Endothelial cell of umbilical vein (primary cell): ENCODE measurements around the gene CSMD2. TPM values are rescaled to one million over a fixed set of nuclear protein-coding genes. Genes with fewer than 3 reads are reported as not detected.

Source experiments
- BruUV-seq: library from RNA; stranded (reverse); fragments of 400-500 nt; replicated peaks from 2 replicates; lab custom pipeline; 2021; lab: Mats Ljungman, UMichigan
- CTCF ChIA-PET: fragments of 300-600, 350-600 bp; sonication (Branson Sonifier 250); formaldehyde crosslinking; loops from one replicate; lab custom pipeline; 2021; ENCODE audit warnings: antibody characterized with exemption, inconsistent platforms; lab: Charles Lee
- POLR2A ChIA-PET: fragments of 300-600, 350-600 bp; sonication (Branson Sonifier 250); formaldehyde crosslinking; loops from one replicate; lab custom pipeline; 2021; ENCODE audit warnings: antibody characterized with exemption, inconsistent platforms; lab: Charles Lee
- DNase-seq: peaks from one replicate; pipeline ENCODE4 v3.0.0-alpha.2; 2011; ENCODE audit warnings: low read depth, low spot score
- FAIRE-seq: peaks from 2 replicates; lab custom pipeline; 2011; peaks lifted over from hg19 to GRCh38; lab: Jason Lieb, UNC
- H2AFZ ChIP-seq: 2 replicates; pipeline ENCODE4 v1.6.0; 2012; ENCODE audit warnings: low read depth, low read length, control low read depth, inconsistent platforms
- H3K27ac ChIP-seq: 2 replicates; pipeline ENCODE4 v1.5.1; 2011; ENCODE audit warnings: low read depth, mild to moderate bottlenecking, control low read depth, low read length, moderate library complexity; ENCODE audit not compliant: insufficient read depth
- H3K27me3 ChIP-seq, 2 experiments: 2 replicates each; pipeline versions ENCODE4 v1.6.0 to v1.6.1; 2011; ENCODE audit warnings: low read length in 2 of 2, mixed read lengths in 1 of 2; ENCODE audit not compliant: control insufficient read depth in 2 of 2, insufficient read depth in 2 of 2
- H3K36me3 ChIP-seq, 2 experiments: 2 replicates in 1 of 2; 3 replicates in 1 of 2; pipeline ENCODE4 v1.5.1; 2011; ENCODE audit warnings: low read length in 2 of 2, mild to moderate bottlenecking in 1 of 2, moderate library complexity in 1 of 2; ENCODE audit not compliant: control insufficient read depth in 2 of 2, insufficient read depth in 2 of 2; ENCODE audit errors: extremely low read depth in 1 of 2
- H3K4me1 ChIP-seq: 3 replicates; pipeline ENCODE4 v1.5.1; 2011; ENCODE audit warnings: mild to moderate bottlenecking, low read length; ENCODE audit not compliant: control insufficient read depth, insufficient read depth; ENCODE audit errors: extremely low read depth
- H3K4me2 ChIP-seq: 2 replicates; pipeline ENCODE4 v1.6.1; 2011; ENCODE audit warnings: low read length, control low read depth, mixed read lengths; ENCODE audit not compliant: insufficient read depth
- H3K4me3 ChIP-seq, 3 experiments: fragments of 200-600 bp in 1 of 3; sonication (generic), shearing (Covaris generic) in 1 of 3; replicated peaks in 1 of 3; 2 replicates each; pipeline ENCODE4 v1.5.1; 2011 to 2016; ENCODE audit warnings: control low read depth in 3 of 3, low read length in 3 of 3, mild to moderate bottlenecking in 2 of 3, inconsistent platforms in 1 of 3, low read depth in 1 of 3, moderate library complexity in 1 of 3; ENCODE audit not compliant: insufficient read depth in 1 of 3
- H3K79me2 ChIP-seq: 2 replicates; pipeline ENCODE4 v1.6.0; 2012; ENCODE audit warnings: low read length, inconsistent platforms; ENCODE audit not compliant: control insufficient read depth, insufficient read depth
- H3K9ac ChIP-seq: replicated peaks from 2 replicates; pipeline ENCODE3; 2011; ENCODE audit warnings: low read length, control low read depth; ENCODE audit not compliant: insufficient read depth; ENCODE audit errors: extremely low read depth
- H3K9me1 ChIP-seq: replicated peaks from 3 replicates; pipeline ENCODE4 v1.6.0; 2011; ENCODE audit warnings: mild to moderate bottlenecking, low read length; ENCODE audit not compliant: control insufficient read depth, insufficient read depth; ENCODE audit errors: extremely low read depth
- H3K9me3 ChIP-seq: replicated peaks from 2 replicates; pipeline ENCODE4 v1.5.1; 2012; ENCODE audit warnings: low read length, inconsistent platforms; ENCODE audit not compliant: control insufficient read depth, insufficient read depth
- H4K20me1 ChIP-seq: replicated peaks from 2 replicates; pipeline ENCODE3; 2011; ENCODE audit warnings: mild to moderate bottlenecking, low read length; ENCODE audit not compliant: control insufficient read depth, insufficient read depth; ENCODE audit errors: extremely low read depth
- CTCF ChIP-seq, 2 donors: IDR thresholded peaks; 1 replicate in 1 of 2; 2 replicates in 1 of 2; pipeline ENCODE4 v1.5.1; 2011; ENCODE audit warnings: low read length in 2 of 2, mild to moderate bottlenecking in 2 of 2, moderate library complexity in 2 of 2, control low read depth in 1 of 2, inconsistent platforms in 1 of 2, low read depth in 1 of 2; ENCODE audit not compliant: insufficient read depth in 1 of 2; ENCODE audit errors: extremely low read depth in 1 of 2
- EZH2 ChIP-seq: IDR thresholded peaks from 2 replicates; pipeline ENCODE4 v1.6.1; 2012; ENCODE audit warnings: borderline replicate concordance, low read depth, mild to moderate bottlenecking, moderate library complexity, low read length, inconsistent platforms; ENCODE audit not compliant: severe bottlenecking
- FOS ChIP-seq: IDR thresholded peaks from 2 replicates; pipeline ENCODE4 v1.6.1; 2011; ENCODE audit warnings: mild to moderate bottlenecking, low read length, moderate library complexity, borderline replicate concordance; ENCODE audit not compliant: insufficient read depth
- GATA2 ChIP-seq: IDR thresholded peaks from 2 replicates; pipeline ENCODE4 v1.7.0; 2011; ENCODE audit warnings: low read depth, mild to moderate bottlenecking, moderate library complexity, mixed read lengths, low read length; ENCODE audit not compliant: insufficient read length, insufficient read depth
- JUN ChIP-seq: IDR thresholded peaks from 2 replicates; pipeline ENCODE4 v1.6.1; 2011; ENCODE audit warnings: borderline replicate concordance, low read depth; ENCODE audit not compliant: insufficient read length, insufficient read depth
- MYC ChIP-seq: IDR thresholded peaks from one replicate; pipeline ENCODE4 v1.6.1; 2011; ENCODE audit warnings: mild to moderate bottlenecking, low read depth, low read length
- POLR2A ChIP-seq: IDR thresholded peaks from 2 replicates; pipeline ENCODE4 v1.6.1; 2012; ENCODE audit warnings: low read depth, mild to moderate bottlenecking, control low read depth, low read length
- POLR2AphosphoS5 ChIP-seq: IDR thresholded peaks from 2 replicates; pipeline ENCODE4 v1.6.1; 2012; ENCODE audit warnings: low read depth, mild to moderate bottlenecking, control low read depth, low read length, moderate library complexity; ENCODE audit not compliant: insufficient read depth
- dilution Hi-C: fragments of 300-500 bp; cut with MboI; formaldehyde crosslinking; loops from one replicate; pipeline ENCODE4 v1.15.0; 2019; ENCODE audit warnings: low sequenced_read_pairs; ENCODE audit not compliant: extremely low pct_ligation_motif_present
- intact Hi-C: fragments of 100-400 bp; cut with micrococcal nuclease; formaldehyde crosslinking; loops from one replicate; pipeline ENCODE4 v1.10.0; 2022
- polyA plus RNA-seq, 4 experiments: library from polyadenylated mRNA; depleted of rRNA in 3 of 4; stranded (reverse) in 3 of 4; unstranded in 1 of 4; fragments of >200 nt; gene quantifications; 2 replicates each; pipeline versions ENCODE4 v1.2.1 to v1.2.3, GENCODE V29; 2011 to 2012; ENCODE audit warnings: missing spikeins in 1 of 4
- total RNA-seq: library from RNA; stranded (reverse); gene quantifications from 2 replicates; pipeline ENCODE4 v1.2.3, GENCODE V29; 2021

Gene CSMD2
- total and polyA plus RNA-seq, 2 donors (not counting 3 experiments of a cell fraction or from before 2014, with no cell fraction given), result under 0.01 TPM; not detected in 1

- DNase-seq (no peak), FAIRE-seq (no peak)
- ChIA-PET POLR2A (no interaction called here), CTCF (no interaction called here)
- no peak overlapping the region for H3K9ac ChIP-seq
- no peaks in the 10 kb centered on the region for H4K20me1 ChIP-seq
- no peak overlapping the region for H3K4me2 ChIP-seq
- H3K27ac ChIP-seq, result no peak overlapping the region
- H3K9me1 ChIP-seq, result no peaks in the 10 kb centered on the region
- no peak for TF ChIP-seq POLR2A
- TF ChIP-seq JUN, result no peak
- no peak for TF ChIP-seq MYC
- no peak for TF ChIP-seq EZH2
- no peak for TF ChIP-seq GATA2
- no peak for TF ChIP-seq FOS
- no peak for TF ChIP-seq CTCF (IDR thresholded peaks at IDR 0.05; ENCODE audit: extremely low read depth in 1 of 2, insufficient read depth in 1 of 2, low read depth in 1 of 2, low read length in 2 of 2)
- no peak for TF ChIP-seq POLR2AphosphoS5
- dilution Hi-C loops (no loop called here), intact Hi-C loops (no loop called here)
- no peaks in the 10 kb centered on the region for H3K4me1 ChIP-seq
- no TSS peak for BruUV-seq
- H3K4me3 ChIP-seq, result no peak overlapping the region
- no peaks in the 10 kb centered on the region for H3K79me2 ChIP-seq
- no peaks in the 10 kb centered on the region for H3K27me3 ChIP-seq
- no peak overlapping the region for H2AFZ ChIP-seq
- H3K9me3 ChIP-seq, result peaks cover 4% of the 10 kb centered on the region
- H3K36me3 ChIP-seq, result no peaks in the 10 kb centered on the region
Observed at GRCh38 chr1:33895976-33896375, 269.1 kb downstream of the CSMD2 start.
